GM12878 (cell line): ENCODE data around the gene ANKFY1. TPM values are rescaled to one million over a fixed set of nuclear protein-coding genes. Genes with fewer than 3 reads are reported as not detected.
"Not testable (repeated sequence)": the region's sequence is repeated elsewhere in the genome, so short reads cannot be mapped to it uniquely, and the experiment has no call there.

Source experiments
- ATAC-seq: fragments of 200-7000 bp; cut with Tn5 transposase; 3 replicates; pipeline ENCODE4 v1.9.1; 2020; ENCODE audit warnings: mild to moderate bottlenecking, moderate library complexity
- BruUV-seq: library from RNA; stranded (reverse); fragments of 400-500 nt; replicated peaks from 2 replicates; lab custom pipeline; 2021; lab: Mats Ljungman, UMichigan
- CTCF ChIA-PET: fragments of 300-600 bp; sonication (Branson Sonifier 250); formaldehyde crosslinking; extraction: SDS; loops from one replicate; lab custom pipeline; 2021; ENCODE audit warnings: inconsistent platforms; lab: Yijun Ruan, JAX
- POLR2A ChIA-PET: fragments of 350-600 bp; formaldehyde crosslinking; extraction: SDS; loops from one replicate; lab custom pipeline; 2021; ENCODE audit warnings: inconsistent platforms; lab: Charles Lee
- RAD21 ChIA-PET: fragments of 300-600 bp; sonication (Branson Sonifier 250); formaldehyde crosslinking; loops from one replicate; lab custom pipeline; 2023; ENCODE audit warnings: antibody characterized with exemption; ENCODE audit not compliant: unreplicated experiment; lab: Charles Lee
- SMC1A ChIA-PET: fragments of 300-600 bp; sonication (Branson Sonifier 250); formaldehyde crosslinking; loops from one replicate; lab custom pipeline; 2023; ENCODE audit not compliant: unreplicated experiment, uncharacterized antibody; lab: Charles Lee
- DNase-seq: peaks from one replicate; pipeline ENCODE4 v3.0.0-alpha.2; 2011; ENCODE audit warnings: low read depth, low spot score
- FAIRE-seq: peaks from 3 replicates; lab custom pipeline; 2011; peaks lifted over from hg19 to GRCh38; lab: Jason Lieb, UNC
- H2AFZ ChIP-seq: 2 replicates; pipeline ENCODE4 v1.6.0; 2011; ENCODE audit warnings: low read depth, low read length, control low read depth; ENCODE audit not compliant: control insufficient read depth
- H3K27ac ChIP-seq: 2 replicates; pipeline ENCODE4 v1.5.1; 2011; ENCODE audit warnings: control low read depth; ENCODE audit not compliant: control insufficient read depth, insufficient read depth
- H3K27me3 ChIP-seq, 2 experiments: replicated peaks in 1 of 2; 2 replicates each; pipeline versions ENCODE4 v1.6.0 to v1.6.1; 2011; ENCODE audit warnings: low read length in 1 of 2; ENCODE audit not compliant: control insufficient read depth in 2 of 2, insufficient read depth in 2 of 2
- H3K36me3 ChIP-seq, 2 experiments: 2 replicates each; pipeline ENCODE4 v1.5.1; 2011; ENCODE audit warnings: low read length in 1 of 2; ENCODE audit not compliant: control insufficient read depth in 2 of 2, insufficient read depth in 2 of 2
- H3K4me1 ChIP-seq: 2 replicates; pipeline ENCODE4 v1.6.1; 2011; ENCODE audit warnings: mild to moderate bottlenecking, low read length, moderate library complexity, mixed read lengths; ENCODE audit not compliant: control insufficient read depth, insufficient read depth
- H3K4me2 ChIP-seq: 2 replicates; pipeline ENCODE4 v1.6.0; 2011; ENCODE audit warnings: control low read depth; ENCODE audit not compliant: control insufficient read depth, insufficient read depth
- H3K4me3 ChIP-seq: fragments of 200-600 bp; sonication (generic); 2 replicates; pipeline ENCODE4 v1.5.1; 2016
- H3K79me2 ChIP-seq: 2 replicates; pipeline ENCODE4 v1.6.0; 2011; ENCODE audit warnings: low read length; ENCODE audit not compliant: control insufficient read depth, insufficient read depth
- H3K9ac ChIP-seq: 2 replicates; pipeline ENCODE4 v1.8.0; 2011; ENCODE audit warnings: low read length, control low read depth, mixed read lengths; ENCODE audit not compliant: control insufficient read depth, insufficient read depth
- H3K9me3 ChIP-seq: replicated peaks from 3 replicates; pipeline ENCODE4 v1.5.1; 2011; ENCODE audit warnings: mild to moderate bottlenecking, low read length; ENCODE audit not compliant: control insufficient read depth, insufficient read depth
- H4K20me1 ChIP-seq: 2 replicates; pipeline ENCODE4 v1.6.0; 2011; ENCODE audit not compliant: control insufficient read depth, insufficient read depth
- CBX3 ChIP-seq: fragments of 200-600 bp; sonication (generic); IDR thresholded peaks from 2 replicates; pipeline ENCODE4 v1.6.1; 2016; ENCODE audit warnings: low read depth, borderline replicate concordance
- EED ChIP-seq: sonication (generic); IDR thresholded peaks from 2 replicates; pipeline ENCODE4 v1.6.1; 2016; ENCODE audit warnings: antibody characterized with exemption, low read depth
- IKZF1 ChIP-seq: fragments of 450-650 bp; conservative IDR thresholded peaks from 2 replicates; pipeline ENCODE4 v1.6.1; 2017; ENCODE audit warnings: antibody characterized with exemption, mild to moderate bottlenecking
- IRF4 ChIP-seq: IDR thresholded peaks from 2 replicates; pipeline ENCODE4 v1.6.1; 2011; ENCODE audit warnings: low read depth, low read length
- IRF5 ChIP-seq: fragments of 450-650 bp; IDR thresholded peaks from 2 replicates; pipeline ENCODE4 v1.6.1; 2017; ENCODE audit warnings: borderline replicate concordance
- PBX3 ChIP-seq: IDR thresholded peaks from 2 replicates; pipeline ENCODE4 v1.6.1; 2011; ENCODE audit warnings: mild to moderate bottlenecking, low read depth, low read length, moderate library complexity; ENCODE audit not compliant: insufficient replicate concordance
- RBBP5 ChIP-seq: fragments of 200-600 bp; sonication (generic); conservative IDR thresholded peaks from 2 replicates; pipeline ENCODE4 v1.6.1; 2016
- RELB ChIP-seq: fragments of 450-650 bp; IDR thresholded peaks from 2 replicates; pipeline ENCODE4 v1.6.1; 2017; ENCODE audit warnings: low read depth, mild to moderate bottlenecking, moderate library complexity
- SMARCA5 ChIP-seq: fragments of 450-650 bp; IDR thresholded peaks from 2 replicates; pipeline ENCODE4 v1.6.1; 2017; ENCODE audit warnings: mild to moderate bottlenecking
- SREBF2 ChIP-seq: IDR thresholded peaks from 2 replicates; pipeline ENCODE4 v1.6.1; 2012; ENCODE audit warnings: mild to moderate bottlenecking, low read length
- SUPT20H ChIP-seq: IDR thresholded peaks from 2 replicates; pipeline ENCODE4 v1.6.1; 2011; ENCODE audit warnings: low read depth, mild to moderate bottlenecking, low read length, moderate library complexity, borderline replicate concordance; ENCODE audit not compliant: control insufficient read depth
- ZNF24 ChIP-seq: fragments of 450-650 bp; IDR thresholded peaks from 2 replicates; pipeline ENCODE4 v1.6.1; 2017; ENCODE audit warnings: antibody characterized with exemption, mild to moderate bottlenecking
- WGBS: methylation state at CpG from one replicate; pipeline ENCODE4 v1.1.6; 2016; ENCODE audit warnings: low lambda C conversion rate; ENCODE audit not compliant: insufficient replicate concordance, insufficient coverage; ENCODE audit errors: missing lambda C conversion rate; 5-methylcytosine and 5-hydroxymethylcytosine counted together
- in situ Hi-C: fragments of 300-500 bp; cut with MboI; formaldehyde crosslinking; loops from 9 replicates; pipeline ENCODE4 v1.14.3; 2018; ENCODE audit warnings: mixed read lengths
- intact Hi-C: fragments of 100-400 bp; cut with micrococcal nuclease; formaldehyde crosslinking; loops from one replicate; pipeline ENCODE4 v1.14.2; 2022; ENCODE audit not compliant: unreplicated experiment
- polyA plus RNA-seq, 11 experiments: library from polyadenylated mRNA; depleted of rRNA in 4 of 11; unstranded in 6 of 11; stranded (reverse) in 5 of 11; fragments of >200 nt; fragmentation: Nextera tagmentation in 4 of 11; fragmentation: Illumina TruSeq in 1 of 11; extraction: Ambion mirVana in 4 of 11; extraction: Trizol in 1 of 11; gene quantifications; 1 replicate in 1 of 11; 2 replicates in 10 of 11; pipeline versions ENCODE4 v1.2.1 to v1.2.3, GENCODE V29; 2011 to 2016; ENCODE audit warnings: inconsistent platforms in 2 of 11, missing spikeins in 2 of 11, low read depth in 1 of 11
- total RNA-seq, 4 experiments: library from RNA; depleted of rRNA in 3 of 4; stranded (reverse); fragments of >200 nt in 3 of 4; fragmentation: Illumina TruSeq in 1 of 4; extraction: Trizol in 1 of 4; gene quantifications; 2 replicates each; pipeline versions ENCODE4 v1.2.1 to v1.2.3, GENCODE V29; 2013 to 2021

Gene ANKFY1
- total and polyA plus RNA-seq, 10 of the 15 experiments (the other 5 are each of a cell fraction or from before 2014, with no cell fraction given) = 3.0 to 27.7 (median 16.4) TPM

- in situ Hi-C loops, DNase-seq, H3K4me1 ChIP-seq, H3K9ac ChIP-seq, H2AFZ ChIP-seq, ATAC-seq, H3K4me3 ChIP-seq, H3K27ac ChIP-seq, POLR2A ChIA-PET, SMC1A ChIA-PET, FAIRE-seq, H4K20me1 ChIP-seq, H3K9me3 ChIP-seq, BruUV-seq, H3K79me2 ChIP-seq, H3K27me3 ChIP-seq, intact Hi-C loops, H3K4me2 ChIP-seq, RAD21 ChIA-PET: not testable (repeated sequence)
- CTCF ChIA-PET = interaction anchor here (1.2 kb wide), 1 partner anchor 9 kb away, joined by 7 read pairs; no protein-coding TSS in a partner anchor
- WGBS = over 99% methylated on average over 7 of the region's 7 CpGs
- peaks cover 10 to 24% of the 10 kb centered on the region in 2 experiments for H3K36me3 ChIP-seq
These were observed 73.0 kb downstream of the ANKFY1 start for GRCh38 chr17:4190791-4191190.

DNA sequence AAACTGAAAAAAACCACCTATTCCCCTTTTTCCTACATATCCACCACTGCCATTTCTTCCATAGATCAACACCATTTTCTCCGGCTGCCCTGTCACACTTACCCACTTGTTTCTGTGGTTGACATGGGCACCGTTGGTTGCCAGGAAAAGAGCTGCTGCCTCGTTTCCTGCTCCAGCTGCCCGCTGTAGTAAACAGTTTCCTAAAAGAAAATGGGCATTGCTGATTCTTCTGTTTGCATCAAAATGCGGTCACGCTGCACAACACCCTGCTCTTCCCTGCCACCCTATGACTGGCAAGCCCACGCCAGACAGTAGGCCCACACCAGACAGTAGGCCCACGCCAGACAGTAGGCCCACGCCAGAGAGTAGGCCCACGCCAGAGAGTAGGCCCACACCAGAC, 74.5 kb downstream of the ANKFY1 start:
- RAD21 ChIA-PET = no interaction called here
- SMC1A ChIA-PET = no interaction called here
- DNase-seq (no peak), FAIRE-seq (no peak), ATAC-seq (no peak)
- no peak overlapping the region for H3K4me3 ChIP-seq
- H3K9me3 ChIP-seq = no peaks in the 10 kb centered on the region
- POLR2A ChIA-PET = no interaction called here
- H3K27me3 ChIP-seq = no peaks in the 10 kb centered on the region
- H3K36me3 ChIP-seq = peaks cover 15 to 19% of the 10 kb centered on the region in 2 experiments; a peak in 3 of 4 replicates
- no peak overlapping the region for H2AFZ ChIP-seq
- no peaks in the 10 kb centered on the region for H3K4me1 ChIP-seq
- BruUV-seq = no TSS peak
- 89% methylated on average over 10 of the region's 10 CpGs for WGBS
- no peaks in the 10 kb centered on the region for H4K20me1 ChIP-seq
- intact Hi-C loops = no loop called here
- no peak overlapping the region for H3K9ac ChIP-seq
- CTCF ChIA-PET = interaction anchor here (0.6 kb wide), 1 partner anchor 51 kb away, joined by 4 read pairs; no protein-coding TSS in a partner anchor
- TF ChIP-seq ZNF24 (no peak), EED (no peak), PBX3 (no peak), SUPT20H (no peak), IRF4 (no peak), RELB (no peak), CBX3 (no peak), SMARCA5 (no peak), IRF5 (no peak), SREBF2 (no peak), RBBP5 (no peak), IKZF1 (no peak)
- H3K4me2 ChIP-seq = no peak overlapping the region
- H3K27ac ChIP-seq = no peak overlapping the region
- no peaks in the 10 kb centered on the region for H3K79me2 ChIP-seq
- in situ Hi-C loops = no loop called here
